Activated CD4-positive, alpha-beta T cell treated with anti-CD3 and anti-CD28 coated beads for 1 hour (primary cell): ENCODE results near the gene NOTCH3.

ENCODE experiments used
- DNase-seq: peaks from one replicate; pipeline ENCODE4 v3.0.0-alpha.2; 2020

NOTCH3 gene

GRCh38 chr19:15200553-15201364 lies at the start of gene NOTCH3:
Gene NOTCH3 (minus strand): TSS chr19:15200995. CDS start chr19:15200905, 90 bp downstream.
- DNase-seq: no peak

GRCh38 chr19:15250640-15250993 lies 49.8 kb upstream of the NOTCH3 start:
- DNase-seq: no peak

GRCh38 chr19:15249972-15250639 lies 49.3 kb upstream of the NOTCH3 start:
- no peak for DNase-seq

GRCh38 chr19:15249528-15249874 lies 48.7 kb upstream of the NOTCH3 start:
- DNase-seq: no peak

GRCh38 chr19:15248648-15249527 lies 48.1 kb upstream of the NOTCH3 start:
- no peak for DNase-seq

GRCh38 chr19:15248106-15248505 lies 47.3 kb upstream of the NOTCH3 start:
- no peak for DNase-seq

- DNase-seq: no peak
Observed at GRCh38 chr19:15247107-15248014, 46.6 kb upstream of the NOTCH3 start.

GRCh38 chr19:15246198-15246481 lies 45.3 kb upstream of the NOTCH3 start:
- no peak for DNase-seq

GRCh38 chr19:15245370-15246197 lies 44.8 kb upstream of the NOTCH3 start:
- no peak for DNase-seq

- DNase-seq: no peak
Observed at GRCh38 chr19:15244808-15245207, 44.0 kb upstream of the NOTCH3 start.

GRCh38 chr19:15244106-15244803 lies 43.5 kb upstream of the NOTCH3 start:
- DNase-seq: no peak

- no peak for DNase-seq
Observed at GRCh38 chr19:15243236-15243957, 42.6 kb upstream of the NOTCH3 start.

- no peak for DNase-seq
Observed at GRCh38 chr19:15241259-15241910, 40.6 kb upstream of the NOTCH3 start.

- no peak for DNase-seq
Observed at GRCh38 chr19:15240515-15240914, 39.7 kb upstream of the NOTCH3 start.

- no peak for DNase-seq
Observed at GRCh38 chr19:15239337-15239949, 38.6 kb upstream of the NOTCH3 start.

- no peak for DNase-seq
Observed at GRCh38 chr19:15238639-15239155, 37.9 kb upstream of the NOTCH3 start.

- DNase-seq: no peak
Observed at GRCh38 chr19:15237759-15238638, 37.2 kb upstream of the NOTCH3 start.

GRCh38 chr19:15236886-15237285 lies 36.1 kb upstream of the NOTCH3 start:
- no peak for DNase-seq
